HEK293 (cell line): ENCODE results near the gene MCRIP2.

Source experiments
- BCL6B ChIP-seq: fragments of 450-650 bp; formaldehyde crosslinking; IDR thresholded peaks from 2 replicates; pipeline ENCODE4 v1.5.1; 2017; ENCODE audit warnings: missing biosample characterization, missing genetic modification characterization
- FEZF1 ChIP-seq: fragments of 450-650 bp; formaldehyde crosslinking; IDR thresholded peaks from 2 replicates; pipeline ENCODE4 v1.5.1; 2016; ENCODE audit warnings: missing biosample characterization, missing genetic modification characterization
- GFI1B ChIP-seq: fragments of 450-650 bp; formaldehyde crosslinking; IDR thresholded peaks from 2 replicates; pipeline ENCODE4 v1.5.1; 2016; ENCODE audit warnings: missing biosample characterization, missing genetic modification characterization
- KLF1 ChIP-seq: fragments of 450-650 bp; formaldehyde crosslinking; IDR thresholded peaks from 2 replicates; pipeline ENCODE4 v1.5.1; 2016; ENCODE audit warnings: missing biosample characterization, missing genetic modification characterization
- KLF16 ChIP-seq: fragments of 450-650 bp; formaldehyde crosslinking; IDR thresholded peaks from 2 replicates; pipeline ENCODE4 v1.5.1; 2017; ENCODE audit warnings: missing biosample characterization, missing genetic modification characterization
- KLF8 ChIP-seq: fragments of 450-650 bp; formaldehyde crosslinking; IDR thresholded peaks from 2 replicates; pipeline ENCODE4 v1.5.1; 2016; ENCODE audit warnings: missing biosample characterization, missing genetic modification characterization
- MZF1 ChIP-seq: fragments of 450-650 bp; formaldehyde crosslinking; IDR thresholded peaks from 2 replicates; pipeline ENCODE4 v1.5.1; 2017; ENCODE audit warnings: missing biosample characterization, missing genetic modification characterization, borderline replicate concordance
- PBX3 ChIP-seq: sonication (generic); formaldehyde crosslinking; IDR thresholded peaks from 2 replicates; pipeline ENCODE4 v1.8.1; 2022; ENCODE audit warnings: mild to moderate bottlenecking, moderate library complexity, missing genetic modification reagents
- PRDM1 ChIP-seq: fragments of 450-650 bp; formaldehyde crosslinking; IDR thresholded peaks from 2 replicates; pipeline ENCODE4; 2016; ENCODE audit warnings: missing biosample characterization, missing genetic modification characterization
- SP2 ChIP-seq: fragments of 450-650 bp; formaldehyde crosslinking; IDR thresholded peaks from 2 replicates; pipeline ENCODE4 v1.5.1; 2016; ENCODE audit warnings: missing biosample characterization, missing genetic modification characterization
- SP3 ChIP-seq: fragments of 450-650 bp; formaldehyde crosslinking; IDR thresholded peaks from 2 replicates; pipeline ENCODE4 v1.5.1; 2016; ENCODE audit warnings: missing biosample characterization, missing genetic modification characterization
- SP7 ChIP-seq: fragments of 450-650 bp; formaldehyde crosslinking; IDR thresholded peaks from 2 replicates; pipeline ENCODE4 v1.5.1; 2016; ENCODE audit warnings: missing biosample characterization, missing genetic modification characterization
- ZBTB17 ChIP-seq: fragments of 450-650 bp; formaldehyde crosslinking; IDR thresholded peaks from 2 replicates; pipeline ENCODE4 v1.5.1; 2016; ENCODE audit warnings: missing biosample characterization, missing genetic modification characterization
- ZBTB20 ChIP-seq: fragments of 450-650 bp; formaldehyde crosslinking; IDR thresholded peaks from 2 replicates; pipeline ENCODE4 v1.5.1; 2016; ENCODE audit warnings: missing biosample characterization, missing genetic modification characterization
- ZBTB8A ChIP-seq: fragments of 450-650 bp; formaldehyde crosslinking; IDR thresholded peaks from 2 replicates; pipeline ENCODE4 v1.5.1; 2016; ENCODE audit warnings: missing biosample characterization, missing genetic modification characterization
- ZNF133 ChIP-seq: fragments of 450-650 bp; formaldehyde crosslinking; IDR thresholded peaks from 2 replicates; pipeline ENCODE4 v1.5.1; 2016; ENCODE audit warnings: missing biosample characterization, missing genetic modification characterization
- ZNF146 ChIP-seq: fragments of 450-650 bp; formaldehyde crosslinking; IDR thresholded peaks from 2 replicates; pipeline ENCODE4 v1.5.1; 2016; ENCODE audit warnings: missing biosample characterization, missing genetic modification characterization
- ZNF211 ChIP-seq: fragments of 450-650 bp; formaldehyde crosslinking; IDR thresholded peaks from 2 replicates; pipeline ENCODE4 v1.5.1; 2016; ENCODE audit warnings: low read depth, missing biosample characterization, missing genetic modification characterization
- ZNF274 ChIP-seq, 2 experiments: fragments of 200-500 bp in 1 of 2; fragments of 450-650 bp in 1 of 2; sonication (Bioruptor generic) in 1 of 2; formaldehyde crosslinking in 1 of 2; IDR thresholded peaks; 2 replicates each; pipeline versions ENCODE4 v1.5.1 to v1.6.1; 2014 to 2016; ENCODE audit warnings: borderline replicate concordance in 1 of 2, inconsistent platforms in 1 of 2, low read length in 1 of 2, missing biosample characterization in 1 of 2, missing genetic modification characterization in 1 of 2
- ZNF280C ChIP-seq: fragments of 450-650 bp; formaldehyde crosslinking; IDR thresholded peaks from 2 replicates; pipeline ENCODE4 v1.5.1; 2016; ENCODE audit warnings: missing biosample characterization, missing genetic modification characterization
- ZNF335 ChIP-seq: fragments of 450-650 bp; formaldehyde crosslinking; conservative IDR thresholded peaks from 2 replicates; pipeline ENCODE4 v1.5.1; 2016; ENCODE audit warnings: missing biosample characterization, missing genetic modification characterization
- ZNF37A ChIP-seq: fragments of 450-650 bp; IDR thresholded peaks from 2 replicates; pipeline ENCODE4 v1.5.1; 2018; ENCODE audit warnings: missing biosample characterization, missing genetic modification characterization
- ZNF391 ChIP-seq: fragments of 450-650 bp; formaldehyde crosslinking; IDR thresholded peaks from 2 replicates; pipeline ENCODE4 v1.5.1; 2016; ENCODE audit warnings: low read depth, missing biosample characterization, missing genetic modification characterization, borderline replicate concordance
- ZNF423 ChIP-seq: fragments of 450-650 bp; formaldehyde crosslinking; IDR thresholded peaks from 2 replicates; pipeline ENCODE4 v1.5.1; 2016; ENCODE audit warnings: missing biosample characterization, missing genetic modification characterization
- ZNF473 ChIP-seq: fragments of 450-650 bp; formaldehyde crosslinking; IDR thresholded peaks from 2 replicates; pipeline ENCODE4 v1.5.1; 2017; ENCODE audit warnings: missing biosample characterization, missing genetic modification characterization
- ZNF510 ChIP-seq: fragments of 450-650 bp; formaldehyde crosslinking; IDR thresholded peaks from 2 replicates; pipeline ENCODE4 v1.5.1; 2018; ENCODE audit warnings: mild to moderate bottlenecking, missing genetic modification characterization, missing biosample characterization; ENCODE audit not compliant: insufficient replicate concordance
- ZNF585B ChIP-seq: fragments of 450-650 bp; formaldehyde crosslinking; IDR thresholded peaks from 2 replicates; pipeline ENCODE4 v1.5.1; 2016; ENCODE audit warnings: missing biosample characterization, missing genetic modification characterization
- ZNF626 ChIP-seq: fragments of 450-650 bp; sonication (Bioruptor Pico); formaldehyde crosslinking; IDR thresholded peaks from 2 replicates; pipeline ENCODE4 v1.5.1; 2018; ENCODE audit warnings: missing biosample characterization, missing genetic modification characterization, inconsistent platforms
- ZNF639 ChIP-seq: fragments of 450-650 bp; formaldehyde crosslinking; IDR thresholded peaks from 2 replicates; pipeline ENCODE4 v1.5.1; 2016; ENCODE audit warnings: missing biosample characterization, missing genetic modification characterization
- ZNF654 ChIP-seq: fragments of 450-650 bp; formaldehyde crosslinking; IDR thresholded peaks from 2 replicates; pipeline ENCODE4 v1.5.1; 2016; ENCODE audit warnings: low read depth, missing biosample characterization, missing genetic modification characterization
- ZNF76 ChIP-seq: fragments of 450-650 bp; formaldehyde crosslinking; IDR thresholded peaks from 2 replicates; pipeline ENCODE4; 2016; ENCODE audit warnings: low read depth, missing biosample characterization, missing genetic modification characterization, borderline replicate concordance
- ZNF776 ChIP-seq: fragments of 450-650 bp; formaldehyde crosslinking; IDR thresholded peaks from 2 replicates; pipeline ENCODE4 v1.5.0; 2017; ENCODE audit warnings: missing biosample characterization, missing genetic modification characterization, borderline replicate concordance
- ZNF785 ChIP-seq: fragments of 450-650 bp; formaldehyde crosslinking; IDR thresholded peaks from 2 replicates; pipeline ENCODE4 v1.5.1; 2016; ENCODE audit warnings: missing biosample characterization, missing genetic modification characterization
- ZSCAN23 ChIP-seq: fragments of 450-650 bp; formaldehyde crosslinking; IDR thresholded peaks from 2 replicates; pipeline ENCODE4 v1.5.1; 2016; ENCODE audit warnings: missing biosample characterization, missing genetic modification characterization
- ZSCAN30 ChIP-seq: fragments of 450-650 bp; IDR thresholded peaks from 2 replicates; pipeline ENCODE4 v1.5.1; 2018; ENCODE audit warnings: missing biosample characterization, mild to moderate bottlenecking, missing genetic modification characterization, moderate library complexity
- ZXDB ChIP-seq: fragments of 450-650 bp; formaldehyde crosslinking; IDR thresholded peaks from 2 replicates; pipeline ENCODE4 v1.5.1; 2016; ENCODE audit warnings: missing biosample characterization, missing genetic modification characterization

Gene MCRIP2

GRCh38 chr16:645852-646678 lies 4.4 kb downstream of the MCRIP2 start (continued):
- TF ChIP-seq ZBTB17 (tag by site-specific recombination) = peak; percentile 74
- TF ChIP-seq ZBTB8A = peak; percentile 90
- no peak for TF ChIP-seq ZNF133 (tag by site-specific recombination)
- TF ChIP-seq ZNF76 = no peak
- no peak for TF ChIP-seq KLF16 (tag by site-specific recombination)
- TF ChIP-seq FEZF1 = no peak
- TF ChIP-seq GFI1B = no peak
- no peak for TF ChIP-seq ZNF335 (tag by site-specific recombination)
- no peak for TF ChIP-seq PBX3
- TF ChIP-seq SP7 (tag by site-specific recombination) = 0 out of 2 replicates have a peak, but pooled peaks have one; percentile 19
- no peak for TF ChIP-seq ZNF510 (tag by site-specific recombination)
- TF ChIP-seq ZNF639 (tag by site-specific recombination) = no peak
- no peak for TF ChIP-seq ZSCAN30
- peak; percentile 19; the same call in 1 of the 2 replicates for TF ChIP-seq ZBTB20 (tag by site-specific recombination)
- TF ChIP-seq ZSCAN23 (tag by site-specific recombination) = no peak
- TF ChIP-seq ZNF37A = no peak
- no peak for TF ChIP-seq ZNF280C (tag by site-specific recombination)
- TF ChIP-seq ZNF785 = no peak
- TF ChIP-seq ZXDB (tag by site-specific recombination) = peak; percentile 66
- peak; percentile 91 for TF ChIP-seq ZNF423 (tag by site-specific recombination)
- no peak for TF ChIP-seq ZNF585B (tag by site-specific recombination)
- TF ChIP-seq ZNF776 = no peak
- no peak for TF ChIP-seq MZF1 (tag by site-specific recombination)
- no peak for TF ChIP-seq KLF8
- TF ChIP-seq ZNF274 (IDR thresholded peaks at IDR 0.05; ENCODE audit: low read length) = no peak
- no peak for TF ChIP-seq ZNF274 (tag by site-specific recombination; IDR thresholded peaks at IDR 0.05; ENCODE audit: borderline replicate concordance)
- TF ChIP-seq SP2 (tag by site-specific recombination) = 0 out of 2 replicates have a peak, but pooled peaks have one; percentile 13
- no peak for TF ChIP-seq SP3 (tag by site-specific recombination)
- TF ChIP-seq ZNF146 (tag by site-specific recombination) = no peak
- TF ChIP-seq ZNF654 (tag by site-specific recombination) = no peak
- no peak for TF ChIP-seq ZNF473 (tag by site-specific recombination)
- no peak for TF ChIP-seq ZNF211 (tag by site-specific recombination)
- no peak for TF ChIP-seq ZNF626 (tag by site-specific recombination)
- no peak for TF ChIP-seq ZNF391 (tag by site-specific recombination)
- no peak for TF ChIP-seq PRDM1 (tag by site-specific recombination)
- TF ChIP-seq KLF1 (tag by site-specific recombination) = peak; percentile 79; the same call in 1 of the 2 replicates
- no peak for TF ChIP-seq BCL6B
